Endothelial cell of umbilical vein (primary cell): ENCODE results near the gene VSTM4. TPM values are rescaled to one million over a fixed set of nuclear protein-coding genes. Genes with fewer than 3 reads are reported as not detected.

Experiments used
- BruUV-seq: library from RNA; stranded (reverse); fragments of 400-500 nt; replicated peaks from 2 replicates; lab custom pipeline; 2021; lab: Mats Ljungman, UMichigan
- CTCF ChIA-PET: fragments of 300-600, 350-600 bp; sonication (Branson Sonifier 250); formaldehyde crosslinking; loops from one replicate; lab custom pipeline; 2021; ENCODE audit warnings: antibody characterized with exemption, inconsistent platforms; lab: Charles Lee
- POLR2A ChIA-PET: fragments of 300-600, 350-600 bp; sonication (Branson Sonifier 250); formaldehyde crosslinking; loops from one replicate; lab custom pipeline; 2021; ENCODE audit warnings: antibody characterized with exemption, inconsistent platforms; lab: Charles Lee
- DNase-seq: peaks from one replicate; pipeline ENCODE4 v3.0.0-alpha.2; 2011; ENCODE audit warnings: low read depth, low spot score
- FAIRE-seq: peaks from 2 replicates; lab custom pipeline; 2011; peaks lifted over from hg19 to GRCh38; lab: Jason Lieb, UNC
- H2AFZ ChIP-seq: 2 replicates; pipeline ENCODE4 v1.6.0; 2012; ENCODE audit warnings: low read depth, low read length, control low read depth, inconsistent platforms
- H3K27ac ChIP-seq: 2 replicates; pipeline ENCODE4 v1.5.1; 2011; ENCODE audit warnings: low read depth, mild to moderate bottlenecking, control low read depth, low read length, moderate library complexity; ENCODE audit not compliant: insufficient read depth
- H3K27me3 ChIP-seq, 2 experiments: 2 replicates each; pipeline versions ENCODE4 v1.6.0 to v1.6.1; 2011; ENCODE audit warnings: low read length in 2 of 2, mixed read lengths in 1 of 2; ENCODE audit not compliant: control insufficient read depth in 2 of 2, insufficient read depth in 2 of 2
- H3K36me3 ChIP-seq, 2 experiments: 2 replicates in 1 of 2; 3 replicates in 1 of 2; pipeline ENCODE4 v1.5.1; 2011; ENCODE audit warnings: low read length in 2 of 2, mild to moderate bottlenecking in 1 of 2, moderate library complexity in 1 of 2; ENCODE audit not compliant: control insufficient read depth in 2 of 2, insufficient read depth in 2 of 2; ENCODE audit errors: extremely low read depth in 1 of 2
- H3K4me1 ChIP-seq: 3 replicates; pipeline ENCODE4 v1.5.1; 2011; ENCODE audit warnings: mild to moderate bottlenecking, low read length; ENCODE audit not compliant: control insufficient read depth, insufficient read depth; ENCODE audit errors: extremely low read depth
- H3K4me2 ChIP-seq: 2 replicates; pipeline ENCODE4 v1.6.1; 2011; ENCODE audit warnings: low read length, control low read depth, mixed read lengths; ENCODE audit not compliant: insufficient read depth
- H3K4me3 ChIP-seq, 3 experiments: fragments of 200-600 bp in 1 of 3; sonication (generic), shearing (Covaris generic) in 1 of 3; replicated peaks in 1 of 3; 2 replicates each; pipeline ENCODE4 v1.5.1; 2011 to 2016; ENCODE audit warnings: control low read depth in 3 of 3, low read length in 3 of 3, mild to moderate bottlenecking in 2 of 3, inconsistent platforms in 1 of 3, low read depth in 1 of 3, moderate library complexity in 1 of 3; ENCODE audit not compliant: insufficient read depth in 1 of 3
- H3K79me2 ChIP-seq: 2 replicates; pipeline ENCODE4 v1.6.0; 2012; ENCODE audit warnings: low read length, inconsistent platforms; ENCODE audit not compliant: control insufficient read depth, insufficient read depth
- H3K9ac ChIP-seq: replicated peaks from 2 replicates; pipeline ENCODE3; 2011; ENCODE audit warnings: low read length, control low read depth; ENCODE audit not compliant: insufficient read depth; ENCODE audit errors: extremely low read depth
- H3K9me1 ChIP-seq: replicated peaks from 3 replicates; pipeline ENCODE4 v1.6.0; 2011; ENCODE audit warnings: mild to moderate bottlenecking, low read length; ENCODE audit not compliant: control insufficient read depth, insufficient read depth; ENCODE audit errors: extremely low read depth
- H3K9me3 ChIP-seq: replicated peaks from 2 replicates; pipeline ENCODE4 v1.5.1; 2012; ENCODE audit warnings: low read length, inconsistent platforms; ENCODE audit not compliant: control insufficient read depth, insufficient read depth
- H4K20me1 ChIP-seq: replicated peaks from 2 replicates; pipeline ENCODE3; 2011; ENCODE audit warnings: mild to moderate bottlenecking, low read length; ENCODE audit not compliant: control insufficient read depth, insufficient read depth; ENCODE audit errors: extremely low read depth
- CTCF ChIP-seq, 2 donors: IDR thresholded peaks; 1 replicate in 1 of 2; 2 replicates in 1 of 2; pipeline ENCODE4 v1.5.1; 2011; ENCODE audit warnings: low read length in 2 of 2, mild to moderate bottlenecking in 2 of 2, moderate library complexity in 2 of 2, control low read depth in 1 of 2, inconsistent platforms in 1 of 2, low read depth in 1 of 2; ENCODE audit not compliant: insufficient read depth in 1 of 2; ENCODE audit errors: extremely low read depth in 1 of 2
- EZH2 ChIP-seq: IDR thresholded peaks from 2 replicates; pipeline ENCODE4 v1.6.1; 2012; ENCODE audit warnings: borderline replicate concordance, low read depth, mild to moderate bottlenecking, moderate library complexity, low read length, inconsistent platforms; ENCODE audit not compliant: severe bottlenecking
- FOS ChIP-seq: IDR thresholded peaks from 2 replicates; pipeline ENCODE4 v1.6.1; 2011; ENCODE audit warnings: mild to moderate bottlenecking, low read length, moderate library complexity, borderline replicate concordance; ENCODE audit not compliant: insufficient read depth
- GATA2 ChIP-seq: IDR thresholded peaks from 2 replicates; pipeline ENCODE4 v1.7.0; 2011; ENCODE audit warnings: low read depth, mild to moderate bottlenecking, moderate library complexity, mixed read lengths, low read length; ENCODE audit not compliant: insufficient read length, insufficient read depth
- JUN ChIP-seq: IDR thresholded peaks from 2 replicates; pipeline ENCODE4 v1.6.1; 2011; ENCODE audit warnings: borderline replicate concordance, low read depth; ENCODE audit not compliant: insufficient read length, insufficient read depth
- MAX ChIP-seq: IDR thresholded peaks from 2 replicates; pipeline ENCODE4 v1.6.1; 2011; ENCODE audit not compliant: insufficient read depth, insufficient read length
- MYC ChIP-seq: IDR thresholded peaks from one replicate; pipeline ENCODE4 v1.6.1; 2011; ENCODE audit warnings: mild to moderate bottlenecking, low read depth, low read length
- POLR2A ChIP-seq: IDR thresholded peaks from 2 replicates; pipeline ENCODE4 v1.6.1; 2012; ENCODE audit warnings: low read depth, mild to moderate bottlenecking, control low read depth, low read length
- POLR2AphosphoS5 ChIP-seq: IDR thresholded peaks from 2 replicates; pipeline ENCODE4 v1.6.1; 2012; ENCODE audit warnings: low read depth, mild to moderate bottlenecking, control low read depth, low read length, moderate library complexity; ENCODE audit not compliant: insufficient read depth
- dilution Hi-C: fragments of 300-500 bp; cut with MboI; formaldehyde crosslinking; loops from one replicate; pipeline ENCODE4 v1.15.0; 2019; ENCODE audit warnings: low sequenced_read_pairs; ENCODE audit not compliant: extremely low pct_ligation_motif_present
- intact Hi-C: fragments of 100-400 bp; cut with micrococcal nuclease; formaldehyde crosslinking; loops from one replicate; pipeline ENCODE4 v1.10.0; 2022
- polyA plus RNA-seq, 4 experiments: library from polyadenylated mRNA; depleted of rRNA in 3 of 4; stranded (reverse) in 3 of 4; unstranded in 1 of 4; fragments of >200 nt; gene quantifications; 2 replicates each; pipeline versions ENCODE4 v1.2.1 to v1.2.3, GENCODE V29; 2011 to 2012; ENCODE audit warnings: missing spikeins in 1 of 4
- total RNA-seq: library from RNA; stranded (reverse); gene quantifications from 2 replicates; pipeline ENCODE4 v1.2.3, GENCODE V29; 2021

The VSTM4 gene
- total and polyA plus RNA-seq, 2 donors (not counting 3 experiments of a cell fraction or from before 2014, with no cell fraction given), result 0.07 TPM

- FAIRE-seq (no peak), DNase-seq (no peak)
- Histone ChIP-seq H3K9me3 (no peaks in the 10 kb centered on the region), H3K4me2 (no peak overlapping the region), H3K27me3 (no peaks in the 10 kb centered on the region), H3K4me3 (no peak overlapping the region), H3K36me3 (no peaks in the 10 kb centered on the region), H3K4me1 (no peaks in the 10 kb centered on the region), H3K9me1 (no peaks in the 10 kb centered on the region), H3K27ac (no peak overlapping the region), H4K20me1 (no peaks in the 10 kb centered on the region), H2AFZ (no peak overlapping the region), H3K9ac (no peak overlapping the region), H3K79me2 (no peaks in the 10 kb centered on the region)
- no TSS peak for BruUV-seq
- intact Hi-C loops, result no loop called here
- CTCF ChIA-PET, result interaction anchor here (1.0 kb wide), 1 partner anchor 11 kb away, joined by 3 read pairs; no protein-coding TSS in a partner anchor
- POLR2A ChIA-PET, result no interaction called here
- dilution Hi-C loops, result no loop called here
- TF ChIP-seq MYC (no peak), EZH2 (no peak), POLR2AphosphoS5 (no peak), FOS (no peak), MAX (no peak), GATA2 (no peak), JUN (no peak), CTCF (IDR thresholded peaks at IDR 0.05; ENCODE audit: extremely low read depth in 1 of 2, insufficient read depth in 1 of 2, low read depth in 1 of 2, low read length in 2 of 2) (no peak), POLR2A (no peak)
Observed at GRCh38 chr10:49035920-49036319, 79.4 kb downstream of the VSTM4 start.
